ENCODE results near the gene SENP3. TPM values are rescaled to one million over a fixed set of nuclear protein-coding genes. Genes with fewer than 3 reads are reported as not detected.
A peak's percentile ranks its signal among the peaks of the same experiment; 100 is the strongest.

The SENP3 gene
- total and polyA plus RNA-seq, 2 of the 13 experiments (the other 11 are each of a cell fraction or from before 2014, with no cell fraction given): 55.8 to 75.4 TPM

- TF ChIP-seq ZUFSP (CRISPR knock-in tag; IDR thresholded peaks at IDR 0.05; ENCODE audit: borderline replicate concordance): no peak
- TF ChIP-seq IRX3 (CRISPR knock-in tag; IDR thresholded peaks at IDR 0.05; ENCODE audit: borderline replicate concordance, low read depth): no peak
- TF ChIP-seq TRIM24 (CRISPR knock-in tag; IDR thresholded peaks at IDR 0.05): no peak
- no peak for TF ChIP-seq ELF3 (CRISPR knock-in tag; IDR thresholded peaks at IDR 0.05)
- TF ChIP-seq JDP2 (CRISPR knock-in tag; IDR thresholded peaks at IDR 0.05; ENCODE audit: borderline replicate concordance): no peak
- TF ChIP-seq ZBTB43 (CRISPR knock-in tag; conservative IDR thresholded peaks at IDR 0.05): no peak
- TF ChIP-seq ZNF572 (CRISPR knock-in tag; IDR thresholded peaks at IDR 0.05): no peak
- TF ChIP-seq YEATS2 (CRISPR knock-in tag; IDR thresholded peaks at IDR 0.05; ENCODE audit: borderline replicate concordance): no peak
- TF ChIP-seq ZBTB7B (CRISPR knock-in tag; IDR thresholded peaks at IDR 0.05): peak; percentile 66
- no peak for TF ChIP-seq ZNF225 (CRISPR knock-in tag; IDR thresholded peaks at IDR 0.05)
- no peak for TF ChIP-seq DBP (CRISPR knock-in tag; IDR thresholded peaks at IDR 0.05; ENCODE audit: not compliant biosample characterization)
- no peak for TF ChIP-seq HNF1B (CRISPR knock-in tag; IDR thresholded peaks at IDR 0.05)
- no peak for TF ChIP-seq TEAD3 (CRISPR knock-in tag; optimal IDR thresholded peaks at IDR 0.05; ENCODE audit: borderline replicate concordance)
- no peak for TF ChIP-seq SNAI1 (CRISPR knock-in tag; IDR thresholded peaks at IDR 0.05; ENCODE audit: borderline replicate concordance)
- no peak for TF ChIP-seq ZNF256 (CRISPR knock-in tag; conservative IDR thresholded peaks at IDR 0.05)
- no peak for TF ChIP-seq ZNF775 (CRISPR knock-in tag; IDR thresholded peaks at IDR 0.05; ENCODE audit: borderline replicate concordance)
- no peak for TF ChIP-seq ZBTB37 (CRISPR knock-in tag; IDR thresholded peaks at IDR 0.05)
- no peak for TF ChIP-seq ZFP36L2 (CRISPR knock-in tag; IDR thresholded peaks at IDR 0.05)
- no peak for TF ChIP-seq ZSCAN20 (CRISPR knock-in tag; IDR thresholded peaks at IDR 0.05; ENCODE audit: borderline replicate concordance)
- peak; percentile 78; the same call in 1 of the 2 replicates for TF ChIP-seq MLX (CRISPR knock-in tag; IDR thresholded peaks at IDR 0.05)
- no peak for TF ChIP-seq ZNF30 (CRISPR knock-in tag; IDR thresholded peaks at IDR 0.05)
- TF ChIP-seq CBX1 (IDR thresholded peaks at IDR 0.05; ENCODE audit: low read depth): no peak
- no peak for TF ChIP-seq ZNF75D (CRISPR knock-in tag; IDR thresholded peaks at IDR 0.05; ENCODE audit: borderline replicate concordance)
- no peak for TF ChIP-seq HMGA1 (CRISPR knock-in tag; conservative IDR thresholded peaks at IDR 0.05)
These were observed 4.5 kb upstream of the SENP3 start (continued) for GRCh38 chr17:7557147-7557764.
